Spleen (tissue), 11 donors: ENCODE measurements around the gene PCDHGC5. TPM values are rescaled to one million over a fixed set of nuclear protein-coding genes. Genes with fewer than 3 reads are reported as not detected.

Source experiments
- DNase-seq: peaks from one replicate; pipeline ENCODE4 v3.0.0-alpha.2; 2020
- H3K27ac ChIP-seq, 8 donors: fragments of 200-600 bp; sonication (generic) in 7 of 8; 1 replicate in 4 of 8; 2 replicates in 4 of 8; pipeline versions ENCODE4 v1.5.0 to v1.8.0; 2016 to 2021; ENCODE audit warnings: inconsistent platforms in 4 of 8, mild to moderate bottlenecking in 4 of 8, moderate library complexity in 1 of 8
- H3K27me3 ChIP-seq, 7 donors: fragments of 200-600 bp; sonication (generic) in 6 of 7; replicated peaks in 1 of 7; 1 replicate in 4 of 7; 2 replicates in 3 of 7; pipeline versions ENCODE4 v1.5.0 to v1.8.0; 2016 to 2021; ENCODE audit warnings: inconsistent platforms in 3 of 7, mild to moderate bottlenecking in 1 of 7
- H3K36me3 ChIP-seq, 6 donors: fragments of 200-600 bp; sonication (generic) in 5 of 6; 1 replicate in 4 of 6; 2 replicates in 2 of 6; pipeline versions ENCODE4 v1.5.0 to v1.8.0; 2016 to 2021; ENCODE audit warnings: inconsistent platforms in 2 of 6
- H3K4me1 ChIP-seq, 6 donors: fragments of 200-600 bp; sonication (generic) in 5 of 6; 1 replicate in 3 of 6; 2 replicates in 3 of 6; pipeline versions ENCODE4 v1.5.0 to v1.8.0; 2016 to 2021; ENCODE audit warnings: inconsistent platforms in 3 of 6
- H3K4me3 ChIP-seq, 8 donors: fragments of 200-600 bp; sonication (generic) in 7 of 8; 1 replicate in 4 of 8; 2 replicates in 4 of 8; pipeline versions ENCODE4 v1.5.0 to v1.8.0; 2016 to 2021; ENCODE audit warnings: inconsistent platforms in 4 of 8, mild to moderate bottlenecking in 4 of 8, moderate library complexity in 2 of 8
- H3K9me3 ChIP-seq, 8 donors: fragments of 200-600 bp; sonication (generic) in 7 of 8; 1 replicate in 4 of 8; 2 replicates in 4 of 8; pipeline versions ENCODE4 v1.5.0 to v1.8.0; 2016 to 2021; ENCODE audit warnings: inconsistent platforms in 4 of 8
- CTCF ChIP-seq, 11 experiments: fragments of 200-600 bp in 7 of 11; fragments of 450-650 bp in 4 of 11; sonication (generic) in 4 of 11; IDR thresholded peaks in 8 of 11; conservative IDR thresholded peaks in 3 of 11; 1 replicate in 7 of 11; 2 replicates in 4 of 11; pipeline versions ENCODE4 v1.4.0 to v1.8.0; 2016 to 2021; ENCODE audit warnings: antibody characterized with exemption in 11 of 11, inconsistent platforms in 4 of 11, mild to moderate bottlenecking in 1 of 11
- POLR2A ChIP-seq, 3 donors: fragments of 450-650 bp; IDR thresholded peaks; one replicate each; pipeline ENCODE4 v1.5.1; 2017; ENCODE audit warnings: antibody characterized with exemption in 3 of 3, mild to moderate bottlenecking in 1 of 3
- POLR2AphosphoS5 ChIP-seq, 3 donors: sonication (generic); formaldehyde crosslinking; IDR thresholded peaks; one replicate each; pipeline ENCODE4 v1.5.1; 2017; ENCODE audit warnings: antibody characterized with exemption in 3 of 3
- WGBS, 5 donors: extraction: QIAGEN DNeasy Blood & Tissue Kit in 3 of 5; methylation state at CpG; one replicate each; pipeline versions ENCODE4 v1.1.5 to v1.1.7; 2013 to 2018; 5-methylcytosine and 5-hydroxymethylcytosine counted together
- intact Hi-C: fragments of 100-400 bp; cut with DNase I; formaldehyde crosslinking; loops from one replicate; pipeline ENCODE4 v1.15.0; 2023; ENCODE audit warnings: low total_unique reads
- polyA plus RNA-seq, 3 donors: library from polyadenylated mRNA; stranded (reverse); fragments of 200-250 nt; gene quantifications; one replicate each; pipeline ENCODE4 v1.2.1, GENCODE V29; 2013
- total RNA-seq, 7 donors: library from RNA; depleted of rRNA in 3 of 7; stranded (reverse); fragments of >200 nt in 3 of 7; fragmentation: NEBNext Ultra II Directional in 4 of 7; extraction: Animal tissue kit (Norgen Biotek cat#: 25700) in 4 of 7; gene quantifications; one replicate each; pipeline versions ENCODE4 v1.1.0 to v1.2.1, GENCODE V29; 2016 to 2021
- donor health status: healthy with polysubstance abuse.
- donor health status: DM: no; HTN: no; CAD: no; lungs with moderate emphysema.
- donor health status: DM: no; HTN: no; CAD: no.
- donor health status: Bipolar disorder and iron deficiency.
- donor health status: healthy.
- donor health status: DM: no; HTN: no; CAD: no.
- donor health status: DM: yes; HTN: yes; CAD: no.

PCDHGC5 gene
- total and polyA plus RNA-seq, 10 donors: 0.02 to 2.5 (median 1.1) TPM; not detected in 1

- H3K4me3 ChIP-seq: no peak overlapping the region
- H3K9me3 ChIP-seq: peaks cover 0 to 80% (median 53%) of the 10 kb centered on the region in 8 donors
- no peak overlapping the region for H3K27ac ChIP-seq
- H3K4me1 ChIP-seq: no peaks in the 10 kb centered on the region
- intact Hi-C loops: no loop called here
- 58 to 69% (median 63%) methylated on average over 43 to 50 of the region's 50 CpGs for WGBS, 5 donors
- TF ChIP-seq POLR2A (IDR thresholded peaks at IDR 0.05) (no peak), POLR2AphosphoS5 (IDR thresholded peaks at IDR 0.05) (peak in 1 of 3 donors; percentile 23), CTCF (IDR thresholded peaks at IDR 0.05 in 8 of 11, conservative IDR thresholded peaks at IDR 0.05 in 3 of 11) (no peak)
- DNase-seq: no peak
- H3K27me3 ChIP-seq: no peaks in the 10 kb centered on the region
- no peaks in the 10 kb centered on the region for H3K36me3 ChIP-seq
Observed at GRCh38 chr5:141441571-141442170, 47.2 kb upstream of the PCDHGC5 start.

GRCh38 chr5:141465351-141465750 lies 23.5 kb upstream of the PCDHGC5 start:
- no peak overlapping the region for H3K27ac ChIP-seq
- peaks cover 0 to 21% (median 9%) of the 10 kb centered on the region in 8 donors for H3K9me3 ChIP-seq
- intact Hi-C loops: no loop called here
- no peak overlapping the region for H3K4me3 ChIP-seq
- WGBS, 5 donors: 89 to 96% (median 94%) methylated on average over 3 of the region's 3 CpGs
- no peaks in the 10 kb centered on the region for H3K27me3 ChIP-seq
- H3K4me1 ChIP-seq: no peaks in the 10 kb centered on the region
- no peak for DNase-seq
- TF ChIP-seq POLR2A (IDR thresholded peaks at IDR 0.05) (no peak), POLR2AphosphoS5 (IDR thresholded peaks at IDR 0.05) (no peak), CTCF (IDR thresholded peaks at IDR 0.05 in 8 of 11, conservative IDR thresholded peaks at IDR 0.05 in 3 of 11) (no peak)
- no peaks in the 10 kb centered on the region for H3K36me3 ChIP-seq

- peak in 1 of 3 donors; percentile 26 for TF ChIP-seq POLR2A (IDR thresholded peaks at IDR 0.05)
- peak in 7 of 11 experiments; percentile 34 to 53 (median 40) for TF ChIP-seq CTCF (IDR thresholded peaks at IDR 0.05 in 8 of 11, conservative IDR thresholded peaks at IDR 0.05 in 3 of 11)
- TF ChIP-seq POLR2AphosphoS5 (IDR thresholded peaks at IDR 0.05): peak; percentile 48 to 81 (median 76)
- Histone ChIP-seq H3K4me1 (peaks cover 0 to 55% (median 35%) of the 10 kb centered on the region in 6 donors), H3K27ac (peak within 1 kb of the TSS; percentile 22 to 85 (median 76)), H3K27me3 (peaks cover 0 to 48% (median 14%) of the 10 kb centered on the region in 7 donors), H3K9me3 (no peaks in the 10 kb centered on the region), H3K36me3 (no peaks in the 10 kb centered on the region), H3K4me3 (peak within 1 kb of the TSS; percentile 31 to 69 (median 52))
- 0 to 3% (median 1%) methylated on average over 15 to 28 of the region's 28 CpGs for WGBS, 5 donors
- intact Hi-C loops: no loop called here
- peak; percentile 88 for DNase-seq
Observed at GRCh38 chr5:141475625-141476131, 13.2 kb upstream of the PCDHGC5 start, which contains the start of gene PCDHGC3. Gene PCDHGC3, plus strand, starts transcription at chr5:141475966. Its CDS starts 151 bp downstream, at chr5:141476117.
